Activated CD8-positive, alpha-beta T cell treated with anti-CD3 and anti-CD28 coated beads for 36 hours (primary cell): ENCODE data around the gene GRAMD1B. TPM values are rescaled to one million over a fixed set of nuclear protein-coding genes. Genes with fewer than 3 reads are reported as not detected.
A peak's percentile ranks its signal among the peaks of the same experiment; 100 is the strongest.

Source experiments
- ATAC-seq: fragments of 200-7000 bp; cut with Tn5 transposase; one replicate; pipeline ENCODE4 v1.10.0; 2021; ENCODE audit warnings: mild to moderate bottlenecking, moderate library complexity
- CTCF ChIA-PET: fragments of 350-600 bp; sonication (Branson Sonifier 250); formaldehyde crosslinking; loops from one replicate; lab custom pipeline; 2021; ENCODE audit warnings: antibody characterized with exemption; lab: Charles Lee
- POLR2A ChIA-PET: fragments of 350-600 bp; sonication (Branson Sonifier 250); formaldehyde crosslinking; loops from one replicate; lab custom pipeline; 2021; ENCODE audit warnings: antibody characterized with exemption; lab: Charles Lee
- DNase-seq: peaks from one replicate; pipeline ENCODE4 v3.0.0-alpha.2; 2020
- H3K27ac Mint-ChIP-seq: one replicate; pipeline ENCODE4 v1.8.0; 2021; ENCODE audit warnings: mild to moderate bottlenecking, mixed read lengths
- H3K27me3 Mint-ChIP-seq: one replicate; pipeline ENCODE4 v1.8.0; 2021; ENCODE audit warnings: mixed read lengths
- H3K36me3 Mint-ChIP-seq: one replicate; pipeline ENCODE4 v1.8.0; 2021; ENCODE audit warnings: low read depth, mixed read lengths
- H3K4me1 Mint-ChIP-seq: one replicate; pipeline ENCODE4 v1.8.0; 2021; ENCODE audit warnings: low read depth, mixed read lengths
- H3K4me3 Mint-ChIP-seq: one replicate; pipeline ENCODE4 v1.8.0; 2021; ENCODE audit warnings: mild to moderate bottlenecking, moderate library complexity, mixed read lengths
- H3K9me3 Mint-ChIP-seq: one replicate; pipeline ENCODE4 v1.8.0; 2021; ENCODE audit warnings: mixed read lengths
- CTCF ChIP-seq: fragments of 200-600 bp; IDR thresholded peaks from one replicate; pipeline ENCODE4 v1.8.0; 2022; ENCODE audit warnings: antibody characterized with exemption, mild to moderate bottlenecking
- intact Hi-C: fragments of 100-400 bp; cut with micrococcal nuclease; formaldehyde crosslinking; loops from one replicate; pipeline ENCODE4 v1.10.0; 2022
- total RNA-seq, 2 experiments: library from RNA; stranded (reverse); gene quantifications; one replicate each; pipeline ENCODE4 v1.2.3, GENCODE V29; 2021

The GRAMD1B gene
- total RNA-seq, 2 experiments from 2014 or later: 15.4 to 16.2 TPM

GRCh38 chr11:123478352-123478987, 48.4 kb downstream of the GRAMD1B start:
- intact Hi-C loops: loop anchor here (1.0 kb wide), 2 partner anchors 71 to 176 kb away; no protein-coding TSS in a partner anchor
- H3K9me3 Mint-ChIP-seq: no peaks in the 10 kb centered on the region
- no peaks in the 10 kb centered on the region for H3K27me3 Mint-ChIP-seq
- H3K4me1 Mint-ChIP-seq: peaks cover 42% of the 10 kb centered on the region
- ATAC-seq (peak; percentile 35), DNase-seq (peak; percentile 25)
- peak; percentile 86 for TF ChIP-seq CTCF
- peak overlapping the region; percentile 7 for H3K4me3 Mint-ChIP-seq
- ChIA-PET CTCF (interaction anchor here (0.6 to 7.8 kb wide), 46 partner anchors 10 to 367 kb away, joined by 3 to 178 read pairs (median 4); partner anchors contain the start of gene GRAMD1B), POLR2A (interaction anchor here (0.6 to 1.2 kb wide), 2 partner anchors 51 to 144 kb away, joined by 4 to 6 read pairs; no protein-coding TSS in a partner anchor)
- peaks cover 4% of the 10 kb centered on the region for H3K36me3 Mint-ChIP-seq
- H3K27ac Mint-ChIP-seq: peak overlapping the region; percentile 14

GRCh38 chr11:123479048-123479837, 49.2 kb downstream of the GRAMD1B start:
- POLR2A ChIA-PET: interaction anchor here (0.6 to 1.2 kb wide), 2 partner anchors 52 to 145 kb away, joined by 4 to 6 read pairs; no protein-coding TSS in a partner anchor
- no peaks in the 10 kb centered on the region for H3K27me3 Mint-ChIP-seq
- H3K9me3 Mint-ChIP-seq: no peaks in the 10 kb centered on the region
- peaks cover 44% of the 10 kb centered on the region for H3K4me1 Mint-ChIP-seq
- CTCF ChIA-PET: interaction anchor here (0.6 to 7.8 kb wide), 52 partner anchors 9 to 368 kb away, joined by 3 to 178 read pairs (median 4); partner anchors contain the start of gene GRAMD1B
- peak overlapping the region; percentile 7 for H3K27ac Mint-ChIP-seq
- peaks cover 4% of the 10 kb centered on the region for H3K36me3 Mint-ChIP-seq
- no peak for TF ChIP-seq CTCF
- peak; percentile 34 for ATAC-seq
- H3K4me3 Mint-ChIP-seq: peak overlapping the region; percentile 7
- intact Hi-C loops: no loop called here
- peak; percentile 39 for DNase-seq

GRCh38 chr11:123480290-123480815, 50.3 kb downstream of the GRAMD1B start:
- peaks cover 4% of the 10 kb centered on the region for H3K36me3 Mint-ChIP-seq
- H3K27me3 Mint-ChIP-seq: no peaks in the 10 kb centered on the region
- no peak overlapping the region for H3K4me3 Mint-ChIP-seq
- no peak for TF ChIP-seq CTCF
- intact Hi-C loops: no loop called here
- H3K27ac Mint-ChIP-seq: peak overlapping the region; percentile 25
- CTCF ChIA-PET: interaction anchor here (0.7 to 7.8 kb wide), 11 partner anchors 13 to 369 kb away, joined by 3 to 178 read pairs (median 4); no protein-coding TSS in a partner anchor
- POLR2A ChIA-PET: no interaction called here
- ATAC-seq (peak; percentile 55), DNase-seq (no peak)
- peaks cover 44% of the 10 kb centered on the region for H3K4me1 Mint-ChIP-seq
- no peaks in the 10 kb centered on the region for H3K9me3 Mint-ChIP-seq

GRCh38 chr11:123480882-123481281, 50.8 kb downstream of the GRAMD1B start:
- TF ChIP-seq CTCF: no peak
- Mint-ChIP-seq H3K4me1 (peaks cover 44% of the 10 kb centered on the region), H3K27me3 (no peaks in the 10 kb centered on the region), H3K4me3 (no peak overlapping the region), H3K27ac (no peak overlapping the region), H3K9me3 (no peaks in the 10 kb centered on the region), H3K36me3 (peaks cover 4% of the 10 kb centered on the region)
- ChIA-PET CTCF (interaction anchor here (1.0 to 7.8 kb wide), 6 partner anchors 14 to 370 kb away, joined by 3 to 178 read pairs (median 3); no protein-coding TSS in a partner anchor), POLR2A (no interaction called here)
- intact Hi-C loops: no loop called here
- ATAC-seq (no peak), DNase-seq (no peak)
